GM23338 (cell line): ENCODE measurements around the gene GRIN3B. TPM values are rescaled to one million over a fixed set of nuclear protein-coding genes. Genes with fewer than 3 reads are reported as not detected.

ENCODE experiments used
- ATAC-seq: fragments of 200-7000 bp; cut with Tn5 transposase; 3 replicates; pipeline ENCODE4 v1.9.1; 2020
- DNase-seq: peaks from one replicate; pipeline ENCODE4 v3.0.0-alpha.2; 2015; ENCODE audit warnings: low spot score
- H2AFZ ChIP-seq: fragments of 200-600 bp; sonication (generic); 2 replicates; pipeline ENCODE4 v1.8.0; 2016; ENCODE audit warnings: antibody characterized with exemption, mild to moderate bottlenecking, moderate library complexity
- H3F3A ChIP-seq: fragments of 200-600 bp; sonication (generic); replicated peaks from 2 replicates; pipeline ENCODE4 v1.8.0; 2017; ENCODE audit warnings: antibody characterized with exemption, mixed run types, low read depth
- H3K27ac ChIP-seq: fragments of 200-600 bp; sonication (generic); 2 replicates; pipeline ENCODE4 v1.6.1; 2016; ENCODE audit warnings: low read depth
- H3K27me3 ChIP-seq: fragments of 200-600 bp; sonication (generic); 2 replicates; pipeline ENCODE4 v1.8.0; 2016; ENCODE audit warnings: mild to moderate bottlenecking, mixed run types, moderate library complexity; ENCODE audit not compliant: insufficient read depth
- H3K36me3 ChIP-seq: fragments of 200-600 bp; sonication (generic); 2 replicates; pipeline ENCODE4 v1.8.0; 2016; ENCODE audit warnings: mild to moderate bottlenecking; ENCODE audit not compliant: insufficient read depth
- H3K4me1 ChIP-seq: fragments of 200-600 bp; sonication (generic); 2 replicates; pipeline ENCODE4 v1.8.0; 2016; ENCODE audit warnings: mild to moderate bottlenecking, moderate library complexity; ENCODE audit not compliant: insufficient read depth
- H3K4me2 ChIP-seq: fragments of 200-600 bp; sonication (generic); 2 replicates; pipeline ENCODE4 v1.7.1; 2017; ENCODE audit warnings: mixed run types
- H3K4me3 ChIP-seq: fragments of 200-600 bp; sonication (generic); 2 replicates; pipeline ENCODE4 v1.6.1; 2016; ENCODE audit warnings: mixed run types
- H3K79me2 ChIP-seq: fragments of 200-600 bp; sonication (generic); replicated peaks from 2 replicates; pipeline ENCODE4 v1.8.0; 2017; ENCODE audit warnings: mild to moderate bottlenecking; ENCODE audit not compliant: insufficient read depth
- H3K9me2 ChIP-seq: fragments of 200-600 bp; sonication (generic); 2 replicates; pipeline ENCODE4 v1.8.0; 2017; ENCODE audit not compliant: insufficient read depth
- H4K20me1 ChIP-seq: fragments of 200-600 bp; sonication (generic); replicated peaks from 2 replicates; pipeline ENCODE4 v1.8.0; 2017; ENCODE audit warnings: mild to moderate bottlenecking; ENCODE audit not compliant: insufficient read depth
- H3K27ac Mint-ChIP-seq: 2 replicates; pipeline ENCODE4 v1.8.0; 2020; ENCODE audit warnings: inconsistent platforms, mild to moderate bottlenecking, moderate library complexity, mixed read lengths
- H3K27me3 Mint-ChIP-seq: 3 replicates; pipeline ENCODE4 v1.8.0; 2022; ENCODE audit warnings: low read depth, mild to moderate bottlenecking, moderate library complexity, mixed read lengths, inconsistent platforms; ENCODE audit not compliant: insufficient read depth, poor library complexity
- H3K36me3 Mint-ChIP-seq: 3 replicates; pipeline ENCODE4 v1.8.0; 2021; ENCODE audit warnings: low read depth, mild to moderate bottlenecking, inconsistent platforms, moderate library complexity, mixed read lengths
- H3K4me1 Mint-ChIP-seq: 3 replicates; pipeline ENCODE4 v1.8.0; 2020; ENCODE audit warnings: mild to moderate bottlenecking, inconsistent platforms, mixed read lengths
- H3K4me3 Mint-ChIP-seq: 3 replicates; pipeline ENCODE4 v1.8.0; 2021; ENCODE audit warnings: moderate library complexity, mild to moderate bottlenecking, inconsistent platforms, mixed read lengths
- H3K9me3 Mint-ChIP-seq: 3 replicates; pipeline ENCODE4 v1.8.0; 2020; ENCODE audit warnings: moderate library complexity, mild to moderate bottlenecking, inconsistent platforms, mixed read lengths
- CREB1 ChIP-seq: fragments of 250-450 bp; sonication (Bioruptor Pico); IDR thresholded peaks from 2 replicates; pipeline ENCODE4 v1.5.0; 2020; ENCODE audit warnings: low read depth, mild to moderate bottlenecking, moderate library complexity
- EZH2 ChIP-seq: fragments of 200-600 bp; sonication (generic); IDR thresholded peaks from one replicate; pipeline ENCODE4 v1.8.0; 2017; ENCODE audit warnings: antibody characterized with exemption, mild to moderate bottlenecking, low read depth; ENCODE audit not compliant: unreplicated experiment
- EZH2phosphoT487 ChIP-seq: fragments of 200-600 bp; sonication (generic); IDR thresholded peaks from one replicate; pipeline ENCODE4 v1.8.1; 2018; ENCODE audit warnings: antibody characterized with exemption; ENCODE audit not compliant: unreplicated experiment
- JUNB ChIP-seq: IDR thresholded peaks from one replicate; pipeline ENCODE4 v1.6.1; 2016; ENCODE audit warnings: antibody characterized with exemption; ENCODE audit not compliant: unreplicated experiment
- NANOG ChIP-seq: IDR thresholded peaks from 2 replicates; pipeline ENCODE4 v1.6.1; 2016; ENCODE audit warnings: antibody characterized with exemption, borderline replicate concordance
- POLR2AphosphoS5 ChIP-seq: IDR thresholded peaks from 2 replicates; pipeline ENCODE4 v1.6.1; 2016; ENCODE audit warnings: antibody characterized with exemption, low read depth
- STAT1 ChIP-seq: IDR thresholded peaks from one replicate; pipeline ENCODE4 v1.6.1; 2016; ENCODE audit warnings: antibody characterized with exemption; ENCODE audit not compliant: unreplicated experiment
- ZNF114 ChIP-seq: fragments of 250-450 bp; sonication (Bioruptor Pico); IDR thresholded peaks from 2 replicates; pipeline ENCODE4 v1.5.0; 2020; ENCODE audit warnings: mild to moderate bottlenecking, moderate library complexity
- ZNF331 ChIP-seq: fragments of 250-450 bp; sonication (Bioruptor Pico); IDR thresholded peaks from 2 replicates; pipeline ENCODE4 v1.5.0; 2020; ENCODE audit warnings: low read depth, mild to moderate bottlenecking, moderate library complexity
- polyA plus RNA-seq: library from polyadenylated mRNA; unstranded; fragments of >200 nt; fragmentation: Nextera tagmentation; extraction: Ambion mirVana; gene quantifications from 2 replicates; pipeline ENCODE4 v1.2.1, GENCODE V29; 2016
- total RNA-seq: library from RNA; depleted of rRNA; stranded (reverse); fragments of >200 nt; shearing (Covaris generic); gene quantifications from 2 replicates; pipeline ENCODE4 v1.2.3, GENCODE V29; 2014
- TF ChIP-seq, protein P1 (sequence below): IDR thresholded peaks from 2 replicates; pipeline ENCODE4 v1.6.1; 2016; ENCODE audit warnings: antibody characterized with exemption
- TF ChIP-seq, protein P2 (sequence below): fragments of 250-450 bp; sonication (Bioruptor Pico); IDR thresholded peaks from 2 replicates; pipeline ENCODE4 v1.5.0; 2020; ENCODE audit warnings: mild to moderate bottlenecking, moderate library complexity
- TF ChIP-seq, protein P3 (sequence below): IDR thresholded peaks from one replicate; pipeline ENCODE4 v1.6.1; 2018; ENCODE audit warnings: antibody characterized with exemption; ENCODE audit not compliant: unreplicated experiment
- TF ChIP-seq, protein P4 (sequence below), 2 experiments: fragments of 200-600 bp in 1 of 2; sonication (generic) in 1 of 2; conservative IDR thresholded peaks; 2 replicates each; pipeline versions ENCODE4 v1.5.1 to v1.6.1; 2016 to 2017; ENCODE audit warnings: antibody characterized with exemption in 2 of 2, low read depth in 2 of 2, mild to moderate bottlenecking in 2 of 2, moderate library complexity in 1 of 2

GRIN3B gene
- total and polyA plus RNA-seq, 2 experiments from 2014 or later, result 0.11 to 2.8 TPM

DNA sequence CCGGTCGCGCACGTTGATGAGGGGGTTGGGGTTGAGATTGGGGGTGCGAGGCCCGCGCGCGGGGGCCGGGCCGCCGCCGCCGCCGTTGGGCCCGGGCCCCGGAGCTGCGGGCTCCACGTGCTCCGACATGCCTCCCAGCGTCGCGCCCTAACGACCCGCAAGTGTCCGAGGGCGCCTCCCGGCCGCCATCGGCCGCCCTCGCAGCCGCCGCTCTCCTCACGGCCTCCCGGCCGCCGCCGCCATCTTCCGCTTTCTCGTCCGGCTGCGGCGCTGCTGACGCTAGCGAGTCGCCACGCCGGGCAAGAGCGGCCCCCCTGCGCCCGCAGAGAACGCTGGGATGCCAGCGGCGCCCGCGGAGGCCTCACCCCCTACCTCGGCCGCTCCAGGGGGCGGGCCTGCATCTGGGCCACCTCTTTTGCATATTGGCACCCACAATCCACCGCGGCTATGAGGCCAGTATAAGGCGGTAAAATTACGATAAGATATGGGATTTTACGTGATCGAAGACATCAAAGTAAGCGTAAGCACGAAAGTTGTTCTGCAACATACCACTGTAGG, 20.7 kb downstream of the GRIN3B start, which contains the start of gene TMEM259:
Gene TMEM259 (minus strand): TSS at position 256 of the 558 bp plus-strand sequence. CDS start 127 bp downstream, at position 129.
- peaks cover 15% of the 10 kb centered on the region; the same call in 1 of the 2 replicates for H3F3A ChIP-seq
- DNase-seq, result peak; percentile 98
- H3K36me3 Mint-ChIP-seq, result no peaks in the 10 kb centered on the region
- H3K4me3 Mint-ChIP-seq, result peak within 1 kb of the TSS; percentile 94
- H3K9me3 Mint-ChIP-seq, result peaks cover 3% of the 10 kb centered on the region; the same call in 2 of the 3 replicates
- no peaks in the 10 kb centered on the region for H3K36me3 ChIP-seq
- peak within 1 kb of the TSS; percentile 87 for H3K4me2 ChIP-seq
- H3K27ac Mint-ChIP-seq, result peak within 1 kb of the TSS; percentile 100
- no peak for TF ChIP-seq EZH2
- no peak for TF ChIP-seq STAT1
- TF ChIP-seq, protein P1, sequence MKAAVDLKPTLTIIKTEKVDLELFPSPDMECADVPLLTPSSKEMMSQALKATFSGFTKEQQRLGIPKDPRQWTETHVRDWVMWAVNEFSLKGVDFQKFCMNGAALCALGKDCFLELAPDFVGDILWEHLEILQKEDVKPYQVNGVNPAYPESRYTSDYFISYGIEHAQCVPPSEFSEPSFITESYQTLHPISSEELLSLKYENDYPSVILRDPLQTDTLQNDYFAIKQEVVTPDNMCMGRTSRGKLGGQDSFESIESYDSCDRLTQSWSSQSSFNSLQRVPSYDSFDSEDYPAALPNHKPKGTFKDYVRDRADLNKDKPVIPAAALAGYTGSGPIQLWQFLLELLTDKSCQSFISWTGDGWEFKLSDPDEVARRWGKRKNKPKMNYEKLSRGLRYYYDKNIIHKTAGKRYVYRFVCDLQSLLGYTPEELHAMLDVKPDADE, result no peak; the same call in 1 of the 2 replicates
- TF ChIP-seq POLR2AphosphoS5, result peak; percentile 76
- no peak for TF ChIP-seq ZNF114 (CRISPR knock-in tag)
- no peak for TF ChIP-seq EZH2phosphoT487
- TF ChIP-seq NANOG, result no peak
- TF ChIP-seq, protein P2, sequence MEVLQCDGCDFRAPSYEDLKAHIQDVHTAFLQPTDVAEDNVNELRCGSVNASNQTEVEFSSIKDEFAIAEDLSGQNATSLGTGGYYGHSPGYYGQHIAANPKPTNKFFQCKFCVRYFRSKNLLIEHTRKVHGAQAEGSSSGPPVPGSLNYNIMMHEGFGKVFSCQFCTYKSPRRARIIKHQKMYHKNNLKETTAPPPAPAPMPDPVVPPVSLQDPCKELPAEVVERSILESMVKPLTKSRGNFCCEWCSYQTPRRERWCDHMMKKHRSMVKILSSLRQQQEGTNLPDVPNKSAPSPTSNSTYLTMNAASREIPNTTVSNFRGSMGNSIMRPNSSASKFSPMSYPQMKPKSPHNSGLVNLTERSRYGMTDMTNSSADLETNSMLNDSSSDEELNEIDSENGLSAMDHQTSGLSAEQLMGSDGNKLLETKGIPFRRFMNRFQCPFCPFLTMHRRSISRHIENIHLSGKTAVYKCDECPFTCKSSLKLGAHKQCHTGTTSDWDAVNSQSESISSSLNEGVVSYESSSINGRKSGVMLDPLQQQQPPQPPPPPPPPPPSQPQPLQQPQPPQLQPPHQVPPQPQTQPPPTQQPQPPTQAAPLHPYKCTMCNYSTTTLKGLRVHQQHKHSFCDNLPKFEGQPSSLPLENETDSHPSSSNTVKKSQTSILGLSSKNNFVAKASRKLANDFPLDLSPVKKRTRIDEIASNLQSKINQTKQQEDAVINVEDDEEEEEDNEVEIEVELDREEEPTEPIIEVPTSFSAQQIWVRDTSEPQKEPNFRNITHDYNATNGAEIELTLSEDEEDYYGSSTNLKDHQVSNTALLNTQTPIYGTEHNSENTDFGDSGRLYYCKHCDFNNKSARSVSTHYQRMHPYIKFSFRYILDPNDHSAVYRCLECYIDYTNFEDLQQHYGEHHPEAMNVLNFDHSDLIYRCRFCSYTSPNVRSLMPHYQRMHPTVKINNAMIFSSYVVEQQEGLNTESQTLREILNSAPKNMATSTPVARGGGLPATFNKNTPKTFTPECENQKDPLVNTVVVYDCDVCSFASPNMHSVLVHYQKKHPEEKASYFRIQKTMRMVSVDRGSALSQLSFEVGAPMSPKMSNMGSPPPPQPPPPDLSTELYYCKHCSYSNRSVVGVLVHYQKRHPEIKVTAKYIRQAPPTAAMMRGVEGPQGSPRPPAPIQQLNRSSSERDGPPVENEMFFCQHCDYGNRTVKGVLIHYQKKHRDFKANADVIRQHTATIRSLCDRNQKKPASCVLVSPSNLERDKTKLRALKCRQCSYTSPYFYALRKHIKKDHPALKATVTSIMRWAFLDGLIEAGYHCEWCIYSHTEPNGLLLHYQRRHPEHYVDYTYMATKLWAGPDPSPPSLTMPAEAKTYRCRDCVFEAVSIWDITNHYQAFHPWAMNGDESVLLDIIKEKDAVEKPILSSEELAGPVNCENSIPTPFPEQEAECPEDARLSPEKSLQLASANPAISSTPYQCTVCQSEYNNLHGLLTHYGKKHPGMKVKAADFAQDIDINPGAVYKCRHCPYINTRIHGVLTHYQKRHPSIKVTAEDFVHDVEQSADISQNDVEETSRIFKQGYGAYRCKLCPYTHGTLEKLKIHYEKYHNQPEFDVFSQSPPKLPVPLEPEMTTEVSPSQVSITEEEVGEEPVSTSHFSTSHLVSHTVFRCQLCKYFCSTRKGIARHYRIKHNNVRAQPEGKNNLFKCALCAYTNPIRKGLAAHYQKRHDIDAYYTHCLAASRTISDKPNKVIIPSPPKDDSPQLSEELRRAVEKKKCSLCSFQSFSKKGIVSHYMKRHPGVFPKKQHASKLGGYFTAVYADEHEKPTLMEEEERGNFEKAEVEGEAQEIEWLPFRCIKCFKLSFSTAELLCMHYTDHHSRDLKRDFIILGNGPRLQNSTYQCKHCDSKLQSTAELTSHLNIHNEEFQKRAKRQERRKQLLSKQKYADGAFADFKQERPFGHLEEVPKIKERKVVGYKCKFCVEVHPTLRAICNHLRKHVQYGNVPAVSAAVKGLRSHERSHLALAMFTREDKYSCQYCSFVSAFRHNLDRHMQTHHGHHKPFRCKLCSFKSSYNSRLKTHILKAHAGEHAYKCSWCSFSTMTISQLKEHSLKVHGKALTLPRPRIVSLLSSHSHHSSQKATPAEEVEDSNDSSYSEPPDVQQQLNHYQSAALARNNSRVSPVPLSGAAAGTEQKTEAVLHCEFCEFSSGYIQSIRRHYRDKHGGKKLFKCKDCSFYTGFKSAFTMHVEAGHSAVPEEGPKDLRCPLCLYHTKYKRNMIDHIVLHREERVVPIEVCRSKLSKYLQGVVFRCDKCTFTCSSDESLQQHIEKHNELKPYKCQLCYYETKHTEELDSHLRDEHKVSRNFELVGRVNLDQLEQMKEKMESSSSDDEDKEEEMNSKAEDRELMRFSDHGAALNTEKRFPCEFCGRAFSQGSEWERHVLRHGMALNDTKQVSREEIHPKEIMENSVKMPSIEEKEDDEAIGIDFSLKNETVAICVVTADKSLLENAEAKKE, result no peak
- TF ChIP-seq, protein P3, sequence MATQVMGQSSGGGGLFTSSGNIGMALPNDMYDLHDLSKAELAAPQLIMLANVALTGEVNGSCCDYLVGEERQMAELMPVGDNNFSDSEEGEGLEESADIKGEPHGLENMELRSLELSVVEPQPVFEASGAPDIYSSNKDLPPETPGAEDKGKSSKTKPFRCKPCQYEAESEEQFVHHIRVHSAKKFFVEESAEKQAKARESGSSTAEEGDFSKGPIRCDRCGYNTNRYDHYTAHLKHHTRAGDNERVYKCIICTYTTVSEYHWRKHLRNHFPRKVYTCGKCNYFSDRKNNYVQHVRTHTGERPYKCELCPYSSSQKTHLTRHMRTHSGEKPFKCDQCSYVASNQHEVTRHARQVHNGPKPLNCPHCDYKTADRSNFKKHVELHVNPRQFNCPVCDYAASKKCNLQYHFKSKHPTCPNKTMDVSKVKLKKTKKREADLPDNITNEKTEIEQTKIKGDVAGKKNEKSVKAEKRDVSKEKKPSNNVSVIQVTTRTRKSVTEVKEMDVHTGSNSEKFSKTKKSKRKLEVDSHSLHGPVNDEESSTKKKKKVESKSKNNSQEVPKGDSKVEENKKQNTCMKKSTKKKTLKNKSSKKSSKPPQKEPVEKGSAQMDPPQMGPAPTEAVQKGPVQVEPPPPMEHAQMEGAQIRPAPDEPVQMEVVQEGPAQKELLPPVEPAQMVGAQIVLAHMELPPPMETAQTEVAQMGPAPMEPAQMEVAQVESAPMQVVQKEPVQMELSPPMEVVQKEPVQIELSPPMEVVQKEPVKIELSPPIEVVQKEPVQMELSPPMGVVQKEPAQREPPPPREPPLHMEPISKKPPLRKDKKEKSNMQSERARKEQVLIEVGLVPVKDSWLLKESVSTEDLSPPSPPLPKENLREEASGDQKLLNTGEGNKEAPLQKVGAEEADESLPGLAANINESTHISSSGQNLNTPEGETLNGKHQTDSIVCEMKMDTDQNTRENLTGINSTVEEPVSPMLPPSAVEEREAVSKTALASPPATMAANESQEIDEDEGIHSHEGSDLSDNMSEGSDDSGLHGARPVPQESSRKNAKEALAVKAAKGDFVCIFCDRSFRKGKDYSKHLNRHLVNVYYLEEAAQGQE, result no peak
- TF ChIP-seq, protein P4, sequence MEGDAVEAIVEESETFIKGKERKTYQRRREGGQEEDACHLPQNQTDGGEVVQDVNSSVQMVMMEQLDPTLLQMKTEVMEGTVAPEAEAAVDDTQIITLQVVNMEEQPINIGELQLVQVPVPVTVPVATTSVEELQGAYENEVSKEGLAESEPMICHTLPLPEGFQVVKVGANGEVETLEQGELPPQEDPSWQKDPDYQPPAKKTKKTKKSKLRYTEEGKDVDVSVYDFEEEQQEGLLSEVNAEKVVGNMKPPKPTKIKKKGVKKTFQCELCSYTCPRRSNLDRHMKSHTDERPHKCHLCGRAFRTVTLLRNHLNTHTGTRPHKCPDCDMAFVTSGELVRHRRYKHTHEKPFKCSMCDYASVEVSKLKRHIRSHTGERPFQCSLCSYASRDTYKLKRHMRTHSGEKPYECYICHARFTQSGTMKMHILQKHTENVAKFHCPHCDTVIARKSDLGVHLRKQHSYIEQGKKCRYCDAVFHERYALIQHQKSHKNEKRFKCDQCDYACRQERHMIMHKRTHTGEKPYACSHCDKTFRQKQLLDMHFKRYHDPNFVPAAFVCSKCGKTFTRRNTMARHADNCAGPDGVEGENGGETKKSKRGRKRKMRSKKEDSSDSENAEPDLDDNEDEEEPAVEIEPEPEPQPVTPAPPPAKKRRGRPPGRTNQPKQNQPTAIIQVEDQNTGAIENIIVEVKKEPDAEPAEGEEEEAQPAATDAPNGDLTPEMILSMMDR (conservative IDR thresholded peaks at IDR 0.05; ENCODE audit: low read depth in 2 of 2), result no peak
- TF ChIP-seq ZNF331, result no peak
- TF ChIP-seq CREB1 (CRISPR knock-in tag), result peak; percentile 64; the same call in 1 of the 2 replicates
- TF ChIP-seq JUNB, result no peak
- H2AFZ ChIP-seq, result no peak within 1 kb of the TSS
- peak within 1 kb of the TSS; percentile 88 for H3K27ac ChIP-seq
- H3K27me3 Mint-ChIP-seq, result peaks cover 18% of the 10 kb centered on the region
- peak; percentile 54 for ATAC-seq
- peak within 1 kb of the TSS; percentile 91 for H3K4me3 ChIP-seq
- H3K9me2 ChIP-seq, result no peaks in the 10 kb centered on the region
- H3K27me3 ChIP-seq, result no peaks in the 10 kb centered on the region
- peaks cover 15% of the 10 kb centered on the region for H4K20me1 ChIP-seq
- peaks cover 12% of the 10 kb centered on the region; the same call in 1 of the 2 replicates for H3K4me1 ChIP-seq
- peaks cover 24% of the 10 kb centered on the region for H3K4me1 Mint-ChIP-seq
- H3K79me2 ChIP-seq, result peaks cover 49% of the 10 kb centered on the region
